ENCODE results near the gene GAGE10.

The GAGE10 gene

DNA sequence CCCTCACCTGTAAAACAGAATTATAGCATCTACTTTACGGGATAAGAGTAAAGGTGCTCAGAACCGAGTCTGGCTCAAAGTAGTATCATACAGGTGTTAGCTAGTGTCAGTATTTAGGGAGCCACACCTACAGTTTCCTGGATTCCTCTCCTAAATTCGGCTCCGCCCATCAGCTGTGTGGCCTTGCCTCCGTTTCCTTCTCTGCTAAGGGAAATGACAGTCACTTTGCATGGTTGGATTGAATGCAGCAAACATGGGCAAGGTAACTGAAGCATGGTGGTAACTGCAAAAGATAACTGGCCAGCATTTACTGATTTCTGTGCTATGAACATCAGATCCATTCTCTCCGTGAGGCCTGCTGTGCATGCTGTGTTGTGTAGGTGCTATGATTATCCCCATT lies 31.0 kb upstream of the GAGE10 start:
- H3K9ac ChIP-seq, result no peak overlapping the region
- H3K27ac ChIP-seq, result no peak overlapping the region
- H3K36me3 ChIP-seq (ENCODE audit: insufficient read depth), result no peaks in the 10 kb centered on the region
- TF ChIP-seq, protein P1, sequence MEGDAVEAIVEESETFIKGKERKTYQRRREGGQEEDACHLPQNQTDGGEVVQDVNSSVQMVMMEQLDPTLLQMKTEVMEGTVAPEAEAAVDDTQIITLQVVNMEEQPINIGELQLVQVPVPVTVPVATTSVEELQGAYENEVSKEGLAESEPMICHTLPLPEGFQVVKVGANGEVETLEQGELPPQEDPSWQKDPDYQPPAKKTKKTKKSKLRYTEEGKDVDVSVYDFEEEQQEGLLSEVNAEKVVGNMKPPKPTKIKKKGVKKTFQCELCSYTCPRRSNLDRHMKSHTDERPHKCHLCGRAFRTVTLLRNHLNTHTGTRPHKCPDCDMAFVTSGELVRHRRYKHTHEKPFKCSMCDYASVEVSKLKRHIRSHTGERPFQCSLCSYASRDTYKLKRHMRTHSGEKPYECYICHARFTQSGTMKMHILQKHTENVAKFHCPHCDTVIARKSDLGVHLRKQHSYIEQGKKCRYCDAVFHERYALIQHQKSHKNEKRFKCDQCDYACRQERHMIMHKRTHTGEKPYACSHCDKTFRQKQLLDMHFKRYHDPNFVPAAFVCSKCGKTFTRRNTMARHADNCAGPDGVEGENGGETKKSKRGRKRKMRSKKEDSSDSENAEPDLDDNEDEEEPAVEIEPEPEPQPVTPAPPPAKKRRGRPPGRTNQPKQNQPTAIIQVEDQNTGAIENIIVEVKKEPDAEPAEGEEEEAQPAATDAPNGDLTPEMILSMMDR (conservative IDR thresholded peaks at IDR 0.05; ENCODE audit: low read depth, low read length), result no peak
- no peaks in the 10 kb centered on the region for H4K20me1 ChIP-seq (ENCODE audit: insufficient read depth)
- no peak overlapping the region for H2AFZ ChIP-seq (ENCODE audit: low read depth)
- peaks cover 19% of the 10 kb centered on the region for H3K4me1 ChIP-seq (ENCODE audit: low read depth, poor library complexity, severe bottlenecking)
- no peaks in the 10 kb centered on the region for H3K27me3 ChIP-seq (ENCODE audit: insufficient read depth, low read depth)
- peaks cover 7% of the 10 kb centered on the region; the same call in 1 of the 2 replicates for H3K79me2 ChIP-seq (ENCODE audit: insufficient read depth, low read depth)
- H3K4me2 ChIP-seq, result no peak overlapping the region
- no peak overlapping the region for H3K4me3 ChIP-seq (IDR thresholded peaks at IDR 0.05; ENCODE audit: insufficient read depth, low read depth, low read length)

DNA sequence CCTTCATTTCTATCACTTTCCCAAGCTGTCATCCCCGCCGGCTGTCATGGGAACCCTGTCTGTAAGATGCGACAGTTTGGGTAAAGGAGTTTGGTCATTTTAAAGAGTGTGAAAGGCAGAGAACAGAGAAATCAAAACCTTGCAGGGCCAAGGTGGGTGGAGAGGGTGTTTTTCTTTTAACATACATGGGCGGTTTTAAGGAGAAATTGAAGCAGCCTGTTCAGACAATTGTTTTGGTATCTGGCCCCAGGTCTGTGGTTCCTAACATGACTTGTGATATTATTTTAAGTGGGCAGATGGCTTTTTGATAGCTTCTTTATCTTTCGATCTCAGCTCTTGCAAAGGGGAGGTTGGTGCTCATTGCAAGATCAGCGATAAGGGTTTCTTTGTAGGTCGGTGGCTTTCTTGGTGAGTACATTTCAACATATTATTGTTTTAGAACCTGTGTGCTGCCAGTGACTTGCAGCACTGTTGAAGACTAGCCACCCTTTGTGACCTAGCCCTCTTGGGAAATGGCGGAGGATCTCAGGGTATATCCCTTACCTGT lies 30.2 kb upstream of the GAGE10 start:
- Histone ChIP-seq H3K9ac (no peak overlapping the region), H3K4me2 (no peak overlapping the region), H3K4me3 (IDR thresholded peaks at IDR 0.05; ENCODE audit: insufficient read depth, low read depth, low read length) (no peak overlapping the region), H3K27me3 (ENCODE audit: insufficient read depth, low read depth) (no peaks in the 10 kb centered on the region), H2AFZ (ENCODE audit: low read depth) (no peak overlapping the region), H3K4me1 (ENCODE audit: low read depth, poor library complexity, severe bottlenecking) (peaks cover 15% of the 10 kb centered on the region), H3K79me2 (ENCODE audit: insufficient read depth, low read depth) (peaks cover 7% of the 10 kb centered on the region; the same call in 1 of the 2 replicates), H4K20me1 (ENCODE audit: insufficient read depth) (no peaks in the 10 kb centered on the region), H3K36me3 (ENCODE audit: insufficient read depth) (no peaks in the 10 kb centered on the region), H3K27ac (no peak overlapping the region)
- TF ChIP-seq, protein P1 (conservative IDR thresholded peaks at IDR 0.05; ENCODE audit: low read depth, low read length), result no peak

DNA sequence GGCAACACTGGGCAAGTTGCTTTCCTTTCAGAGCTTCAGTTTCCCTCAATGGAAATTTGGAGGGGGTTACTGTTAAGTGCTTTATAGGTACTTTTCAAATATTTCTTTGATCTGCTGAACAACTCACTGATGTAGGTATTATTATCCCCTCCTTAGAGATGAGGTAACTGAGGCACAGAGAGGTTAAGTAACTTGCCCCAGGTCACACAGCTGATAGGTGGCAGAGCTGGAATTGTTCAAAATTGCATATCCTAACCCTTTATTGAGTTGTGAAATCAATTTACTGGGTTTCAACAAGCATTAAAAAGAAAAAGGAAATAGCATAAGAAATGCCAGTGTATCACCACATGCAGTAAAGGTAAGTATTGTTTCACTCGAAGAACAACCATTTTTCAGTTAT lies 27.2 kb upstream of the GAGE10 start:
- Histone ChIP-seq H2AFZ (ENCODE audit: low read depth) (no peak overlapping the region), H3K4me1 (ENCODE audit: low read depth, poor library complexity, severe bottlenecking) (peaks cover 3% of the 10 kb centered on the region), H3K36me3 (ENCODE audit: insufficient read depth) (no peaks in the 10 kb centered on the region), H3K4me3 (IDR thresholded peaks at IDR 0.05; ENCODE audit: insufficient read depth, low read depth, low read length) (no peak overlapping the region), H3K4me2 (no peak overlapping the region), H3K27me3 (ENCODE audit: insufficient read depth, low read depth) (no peaks in the 10 kb centered on the region), H3K79me2 (ENCODE audit: insufficient read depth, low read depth) (no peaks in the 10 kb centered on the region), H3K9ac (no peak overlapping the region), H4K20me1 (ENCODE audit: insufficient read depth) (no peaks in the 10 kb centered on the region), H3K27ac (no peak overlapping the region)
- TF ChIP-seq, protein P1 (conservative IDR thresholded peaks at IDR 0.05; ENCODE audit: low read depth, low read length), result no peak

DNA sequence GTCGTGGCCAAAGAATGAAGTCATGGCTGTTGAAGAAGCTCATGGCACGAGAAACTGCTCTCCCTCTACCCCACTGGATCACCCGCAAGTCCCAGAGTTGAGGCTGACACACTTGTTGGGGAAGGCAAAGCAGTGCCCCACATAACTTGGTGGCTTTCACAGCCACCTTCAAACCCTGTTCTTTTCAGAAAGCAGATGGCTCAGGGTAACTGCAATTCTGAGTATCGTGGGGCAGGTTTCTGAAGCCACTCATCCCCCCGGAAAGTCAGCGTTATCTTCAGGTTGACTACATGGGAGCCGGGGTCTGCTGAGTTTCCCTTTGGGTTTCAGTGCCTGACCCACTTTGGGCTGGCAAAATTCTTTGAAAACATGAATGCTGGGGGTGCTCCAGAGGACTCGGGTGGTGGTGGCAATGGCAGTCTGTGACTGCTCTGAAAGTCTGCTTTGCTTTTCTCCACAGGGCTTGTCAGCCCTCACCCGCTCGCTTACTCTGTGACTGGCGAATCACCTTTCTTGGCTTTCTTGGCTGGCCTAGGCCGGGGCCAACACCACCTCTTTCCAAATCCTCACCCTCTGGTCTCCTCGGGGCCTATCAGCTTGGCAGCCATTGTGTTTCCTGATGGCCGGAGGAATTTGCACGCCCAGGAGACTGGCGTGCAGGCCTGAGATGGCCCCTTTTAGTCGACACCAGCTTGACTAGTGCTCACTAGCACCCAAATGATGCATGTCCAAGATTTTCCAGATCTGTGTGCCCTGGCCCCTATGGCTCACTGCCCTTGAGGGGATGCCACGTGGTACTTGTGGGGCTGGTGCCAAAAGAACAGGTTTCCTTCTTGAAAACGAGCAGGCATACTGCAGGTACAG lies 26.5 kb upstream of the GAGE10 start:
- H3K27ac ChIP-seq, result no peak overlapping the region
- no peak overlapping the region for H3K4me3 ChIP-seq (IDR thresholded peaks at IDR 0.05; ENCODE audit: insufficient read depth, low read depth, low read length)
- H3K9ac ChIP-seq, result no peak overlapping the region
- TF ChIP-seq, protein P1 (conservative IDR thresholded peaks at IDR 0.05; ENCODE audit: low read depth, low read length), result no peak
- H2AFZ ChIP-seq (ENCODE audit: low read depth), result no peak overlapping the region
- no peaks in the 10 kb centered on the region for H3K79me2 ChIP-seq (ENCODE audit: insufficient read depth, low read depth)
- H4K20me1 ChIP-seq (ENCODE audit: insufficient read depth), result no peaks in the 10 kb centered on the region
- no peaks in the 10 kb centered on the region for H3K36me3 ChIP-seq (ENCODE audit: insufficient read depth)
- no peaks in the 10 kb centered on the region for H3K27me3 ChIP-seq (ENCODE audit: insufficient read depth, low read depth)
- no peak overlapping the region for H3K4me2 ChIP-seq
- H3K4me1 ChIP-seq (ENCODE audit: low read depth, poor library complexity, severe bottlenecking), result no peaks in the 10 kb centered on the region
